NOMO-1 treated with dmso at 0.1 percent for 144 hours (cell line): ENCODE data around the gene SUPT20HL2.
"Not testable (repeated sequence)": the region's sequence is repeated elsewhere in the genome, so short reads cannot be mapped to it uniquely, and the experiment has no call there.

ENCODE experiments used
- DNase-seq: peaks from one replicate; lab custom pipeline; 2025; ENCODE audit not compliant: unreplicated experiment; lab: John Stamatoyannopoulos, UW

Gene SUPT20HL2

GRCh38 chrX:24314019-24314635, at the start of gene SUPT20HL2:
SUPT20HL2 (minus strand) TSS chrX:24314069; CDS start chrX:24313315, 754 bp downstream.
- DNase-seq, result no peak

- not testable (repeated sequence) for DNase-seq
These were observed 48.3 kb upstream of the SUPT20HL2 start for GRCh38 chrX:24362089-24362745.

- no peak for DNase-seq
These were observed 46.4 kb upstream of the SUPT20HL2 start, which contains the start of gene SUPT20HL1 for GRCh38 chrX:24360272-24360671. SUPT20HL1 (plus strand) TSS chrX:24360639; CDS start chrX:24362761, 2,122 bp downstream.

GRCh38 chrX:24357106-24357505, 43.2 kb upstream of the SUPT20HL2 start:
- no peak for DNase-seq

GRCh38 chrX:24355095-24355494, 41.2 kb upstream of the SUPT20HL2 start:
- DNase-seq, result no peak

- DNase-seq, result no peak
These were observed 36.3 kb upstream of the SUPT20HL2 start for GRCh38 chrX:24350217-24350616.

- no peak for DNase-seq
These were observed 34.0 kb upstream of the SUPT20HL2 start for GRCh38 chrX:24347881-24348280.

- peak; percentile 72 for DNase-seq
These were observed 29.9 kb upstream of the SUPT20HL2 start for GRCh38 chrX:24343719-24344118.

GRCh38 chrX:24341795-24342194, 27.9 kb upstream of the SUPT20HL2 start:
- no peak for DNase-seq

GRCh38 chrX:24340501-24340900, 26.6 kb upstream of the SUPT20HL2 start:
- DNase-seq, result no peak

- DNase-seq, result no peak
These were observed 26.0 kb upstream of the SUPT20HL2 start for GRCh38 chrX:24339911-24340310.

GRCh38 chrX:24335871-24336270, 22.0 kb upstream of the SUPT20HL2 start:
- DNase-seq, result no peak

GRCh38 chrX:24334461-24334860, 20.6 kb upstream of the SUPT20HL2 start:
- no peak for DNase-seq

- no peak for DNase-seq
These were observed 19.5 kb upstream of the SUPT20HL2 start for GRCh38 chrX:24333371-24333770.

- DNase-seq, result no peak
These were observed 19.0 kb upstream of the SUPT20HL2 start for GRCh38 chrX:24332878-24333277.

- DNase-seq, result no peak
These were observed 11.4 kb upstream of the SUPT20HL2 start for GRCh38 chrX:24325231-24325630.

- no peak for DNase-seq
These were observed 8.0 kb upstream of the SUPT20HL2 start for GRCh38 chrX:24321741-24322395.

- no peak for DNase-seq
These were observed 3.7 kb upstream of the SUPT20HL2 start for GRCh38 chrX:24317567-24317966.

GRCh38 chrX:24316111-24316510, 2.2 kb upstream of the SUPT20HL2 start:
- no peak for DNase-seq

GRCh38 chrX:24312249-24312607, 1.6 kb downstream of the SUPT20HL2 start:
- not testable (repeated sequence) for DNase-seq

GRCh38 chrX:24311507-24312248, 2.2 kb downstream of the SUPT20HL2 start:
- not testable (repeated sequence) for DNase-seq
